ENCODE data around the gene MED9.
A peak's percentile ranks its signal among the peaks of the same experiment; 100 is the strongest.

Gene MED9

GRCh38 chr17:17487998-17488397, 11.2 kb downstream of the MED9 start:
- DNase-seq (ENCODE audit: low read depth in 2 of 3, low spot score in 2 of 3) = no peak

- DNase-seq (ENCODE audit: low read depth in 2 of 3, low spot score in 2 of 3) = no peak
Observed at GRCh38 chr17:17491031-17491471, 14.3 kb downstream of the MED9 start.

GRCh38 chr17:17491546-17491988, 14.8 kb downstream of the MED9 start:
- no peak for DNase-seq (ENCODE audit: low read depth in 2 of 3, low spot score in 2 of 3)

- no peak for DNase-seq (ENCODE audit: low read depth in 2 of 3, low spot score in 2 of 3)
Observed at GRCh38 chr17:17492085-17492484, 15.3 kb downstream of the MED9 start.

GRCh38 chr17:17492571-17492970, 15.8 kb downstream of the MED9 start:
- DNase-seq (ENCODE audit: low read depth in 2 of 3, low spot score in 2 of 3) = no peak

- no peak for DNase-seq (ENCODE audit: low read depth in 2 of 3, low spot score in 2 of 3)
Observed at GRCh38 chr17:17493249-17493985, 16.6 kb downstream of the MED9 start.

GRCh38 chr17:17493986-17494466, 17.2 kb downstream of the MED9 start:
- no peak for DNase-seq (ENCODE audit: low read depth in 2 of 3, low spot score in 2 of 3)

GRCh38 chr17:17494499-17494869, 17.7 kb downstream of the MED9 start:
- DNase-seq (ENCODE audit: low read depth in 2 of 3, low spot score in 2 of 3) = no peak

GRCh38 chr17:17494870-17495535, 18.2 kb downstream of the MED9 start:
- no peak for DNase-seq (ENCODE audit: low read depth in 2 of 3, low spot score in 2 of 3)

- DNase-seq (ENCODE audit: low read depth in 2 of 3, low spot score in 2 of 3) = no peak
Observed at GRCh38 chr17:17495536-17496188, 18.9 kb downstream of the MED9 start.

- peak; percentile 57 to 73 (median 68) for DNase-seq (ENCODE audit: low read depth in 2 of 3, low spot score in 2 of 3)
Observed at GRCh38 chr17:17496189-17497064, 19.6 kb downstream of the MED9 start, which contains the start of gene RASD1. Gene RASD1, minus strand, starts transcription at chr17:17496395. Its CDS starts 214 bp downstream, at chr17:17496181.

- DNase-seq (ENCODE audit: low read depth in 2 of 3, low spot score in 2 of 3) = no peak
Observed at GRCh38 chr17:17497065-17497844, 20.5 kb downstream of the MED9 start.

- no peak for DNase-seq (ENCODE audit: low read depth in 2 of 3, low spot score in 2 of 3)
Observed at GRCh38 chr17:17497845-17498520, 21.2 kb downstream of the MED9 start.

- no peak for DNase-seq (ENCODE audit: low read depth in 2 of 3, low spot score in 2 of 3)
Observed at GRCh38 chr17:17498606-17499301, 22.0 kb downstream of the MED9 start.

- DNase-seq (ENCODE audit: low read depth in 2 of 3, low spot score in 2 of 3) = no peak
Observed at GRCh38 chr17:17499402-17500145, 22.8 kb downstream of the MED9 start.

- DNase-seq (ENCODE audit: low read depth in 2 of 3, low spot score in 2 of 3) = no peak
Observed at GRCh38 chr17:17500999-17501605, 24.3 kb downstream of the MED9 start.

- DNase-seq (ENCODE audit: low read depth in 2 of 3, low spot score in 2 of 3) = no peak
Observed at GRCh38 chr17:17502741-17503565, 26.2 kb downstream of the MED9 start.
